ENCODE measurements around the gene MAN2A2. TPM values are rescaled to one million over a fixed set of nuclear protein-coding genes. Genes with fewer than 3 reads are reported as not detected.
"Not testable (repeated sequence)": the region's sequence is repeated elsewhere in the genome, so short reads cannot be mapped to it uniquely, and the experiment has no call there.

Gene MAN2A2
- total RNA-seq, 2 experiments from 2014 or later = 69.1 to 74.1 TPM

DNA sequence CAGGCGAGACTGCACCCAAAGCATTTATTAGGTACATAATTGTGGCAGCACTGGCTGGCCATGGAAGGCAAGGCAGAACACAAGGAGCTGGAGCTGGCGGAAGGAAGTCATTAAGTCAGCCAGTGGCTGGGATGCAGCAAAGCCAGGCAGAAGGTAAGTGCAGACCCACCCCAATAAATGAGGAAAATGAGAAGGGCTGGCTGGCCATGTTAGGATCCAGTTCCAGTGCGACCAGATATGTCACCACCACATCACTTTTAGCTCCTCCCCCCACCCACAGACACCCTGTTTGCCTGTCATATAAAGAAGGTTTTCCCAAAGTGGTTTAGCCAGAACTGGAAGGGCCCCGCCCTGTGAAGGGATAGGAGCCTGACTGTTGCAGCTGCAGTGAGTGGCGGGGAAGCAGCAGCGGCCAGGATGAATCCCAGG is 34.8 kb upstream of the MAN2A2 start, which contains the start of gene FURIN:
Gene FURIN, plus strand, starts transcription at position 328 of the 429 bp plus-strand sequence. CDS start 7,153 bp downstream, outside the sequence.
- H3K4me1 Mint-ChIP-seq = peaks cover 52% of the 10 kb centered on the region
- peak within 1 kb of the TSS; percentile 86 for H3K27ac Mint-ChIP-seq
- peak within 1 kb of the TSS; percentile 81 for H3K4me3 Mint-ChIP-seq
- no peak for DNase-seq
- peaks cover 8% of the 10 kb centered on the region for H3K36me3 Mint-ChIP-seq
- H3K9me3 Mint-ChIP-seq = no peaks in the 10 kb centered on the region
- H3K27me3 Mint-ChIP-seq = no peaks in the 10 kb centered on the region

DNA sequence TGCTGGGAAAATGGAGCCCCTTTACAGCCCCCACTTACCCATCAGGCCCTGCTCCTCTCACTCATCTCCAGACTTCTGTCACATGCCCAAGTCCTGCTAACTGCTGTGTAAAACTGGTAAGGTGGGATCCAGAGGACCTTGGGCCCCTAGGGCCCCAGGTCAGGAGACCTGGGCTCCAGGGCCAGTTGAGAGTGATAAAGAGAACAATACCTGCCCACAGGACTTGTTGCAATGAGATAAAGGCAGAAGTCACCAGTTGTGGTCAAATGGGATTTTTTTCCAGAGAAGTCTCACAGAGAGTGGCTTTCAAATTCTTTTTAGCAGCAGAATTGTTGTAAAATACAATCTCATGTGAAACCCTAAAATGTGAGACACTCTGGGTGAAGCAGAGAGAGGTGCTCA is 34.0 kb upstream of the MAN2A2 start:
- Mint-ChIP-seq H3K27me3 (no peaks in the 10 kb centered on the region), H3K27ac (peak overlapping the region; percentile 86), H3K4me1 (peaks cover 54% of the 10 kb centered on the region), H3K36me3 (peaks cover 9% of the 10 kb centered on the region), H3K9me3 (no peaks in the 10 kb centered on the region), H3K4me3 (peak overlapping the region; percentile 81)
- no peak for DNase-seq

DNA sequence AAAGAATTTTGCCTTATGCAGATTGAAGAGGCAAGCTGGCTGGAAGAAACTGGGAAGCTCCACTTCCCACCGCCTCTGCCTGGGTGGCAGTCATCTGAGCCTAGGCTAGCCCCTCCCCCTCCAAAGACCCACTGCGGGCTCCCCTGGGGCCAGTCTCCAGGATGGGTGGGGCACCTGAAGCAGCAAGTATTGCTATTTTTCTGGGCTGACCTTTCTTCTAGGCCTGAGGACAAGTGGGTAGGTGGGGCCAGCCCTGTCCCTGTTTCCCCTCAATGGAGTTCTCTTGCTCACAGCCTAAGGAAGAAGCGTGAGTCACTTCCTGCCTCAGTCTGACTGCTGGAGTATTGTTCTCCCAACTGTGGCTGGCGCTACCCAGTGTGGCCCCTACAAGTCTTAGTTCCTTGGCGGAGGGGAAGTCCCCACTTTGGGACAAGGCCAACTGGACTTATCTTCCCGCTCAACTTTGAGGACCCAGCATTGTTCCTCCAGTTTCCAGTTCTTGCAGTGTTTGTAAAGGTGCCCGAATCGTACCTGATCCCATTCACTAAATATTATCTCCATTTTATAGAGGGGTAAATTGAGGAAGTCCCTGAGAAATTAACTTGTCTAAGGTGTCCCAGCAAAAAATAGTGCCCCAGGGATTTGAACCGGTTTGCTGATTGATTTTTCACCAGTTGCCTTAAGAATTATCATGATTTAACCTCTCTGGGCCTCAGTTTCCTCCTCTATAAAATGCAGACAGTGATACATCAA is 33.3 kb upstream of the MAN2A2 start:
- Mint-ChIP-seq H3K27ac (peak overlapping the region; percentile 86), H3K9me3 (no peaks in the 10 kb centered on the region), H3K27me3 (no peaks in the 10 kb centered on the region), H3K36me3 (peaks cover 9% of the 10 kb centered on the region), H3K4me3 (peak overlapping the region; percentile 81), H3K4me1 (peaks cover 56% of the 10 kb centered on the region)
- DNase-seq = peak; percentile 56

DNA sequence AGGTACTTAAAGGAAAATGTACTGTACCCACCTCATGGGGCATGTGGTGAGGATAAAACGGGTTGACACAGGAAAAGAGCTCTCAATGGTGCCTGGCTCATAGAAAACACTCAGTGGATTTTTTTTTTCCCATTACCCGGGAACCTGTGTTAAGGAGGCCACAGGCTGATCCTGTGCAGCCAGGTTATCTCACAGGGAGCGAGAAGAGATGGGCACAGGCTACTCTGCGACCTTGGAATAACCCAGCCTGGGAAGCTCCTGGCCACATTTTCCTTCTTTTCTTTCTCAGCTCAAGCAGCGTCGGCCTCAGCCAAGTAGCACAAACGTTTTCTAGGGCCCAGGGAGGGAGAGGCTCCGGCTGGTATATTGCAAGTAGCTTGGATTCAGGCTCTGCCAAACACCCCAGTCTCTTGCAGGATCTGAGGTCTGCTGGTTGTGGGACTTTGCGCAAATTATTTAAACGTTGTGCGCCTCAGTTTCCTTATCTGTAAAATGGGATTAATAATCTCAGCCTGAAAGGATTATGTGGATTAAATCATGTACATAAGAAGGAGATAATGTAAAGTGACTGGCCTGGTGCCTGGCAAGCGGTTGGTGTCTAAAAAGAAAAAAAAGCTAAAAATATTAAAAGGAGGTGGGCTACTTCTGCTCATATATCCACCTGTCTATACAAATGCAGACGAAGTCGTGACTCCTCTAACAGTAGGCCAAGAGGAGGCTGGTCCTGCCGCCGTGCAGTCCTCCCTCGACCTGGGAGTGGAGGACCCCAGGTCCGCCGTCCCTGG is 32.6 kb upstream of the MAN2A2 start:
- Mint-ChIP-seq H3K9me3 (no peaks in the 10 kb centered on the region), H3K27ac (peak overlapping the region; percentile 86), H3K4me1 (peaks cover 56% of the 10 kb centered on the region), H3K27me3 (no peaks in the 10 kb centered on the region), H3K36me3 (peaks cover 9% of the 10 kb centered on the region), H3K4me3 (peak overlapping the region; percentile 81)
- DNase-seq = no peak

DNA sequence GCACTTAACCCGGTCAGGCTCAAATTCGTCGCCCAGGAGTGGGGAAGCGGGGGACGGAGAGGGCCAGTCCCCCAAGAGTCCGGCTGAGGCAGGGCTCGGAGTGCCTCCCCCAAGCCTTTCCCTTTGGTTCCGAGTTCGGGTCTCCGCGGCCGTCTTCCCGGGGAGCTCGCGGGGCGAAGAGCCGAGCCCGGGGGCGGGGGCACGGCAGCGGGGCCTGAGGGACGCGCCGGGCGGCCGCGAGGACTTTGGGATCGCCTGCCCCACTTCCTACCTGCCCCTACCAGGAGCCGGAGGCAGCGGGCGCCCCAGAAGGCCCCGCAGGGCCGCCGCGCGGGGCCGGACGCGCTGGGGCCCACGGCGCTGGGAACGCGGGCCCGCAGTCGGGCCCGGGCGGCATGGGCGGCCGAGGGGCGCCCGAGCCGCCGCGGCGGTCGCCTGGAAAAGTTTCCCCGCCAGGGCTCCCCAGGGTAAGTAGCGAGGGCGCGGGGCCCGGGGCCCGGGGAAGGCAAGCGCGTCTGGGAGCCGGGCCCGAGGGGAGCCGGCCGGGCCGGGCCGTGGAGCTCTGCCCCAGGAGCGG is 31.9 kb upstream of the MAN2A2 start:
- peaks cover 9% of the 10 kb centered on the region for H3K36me3 Mint-ChIP-seq

DNA sequence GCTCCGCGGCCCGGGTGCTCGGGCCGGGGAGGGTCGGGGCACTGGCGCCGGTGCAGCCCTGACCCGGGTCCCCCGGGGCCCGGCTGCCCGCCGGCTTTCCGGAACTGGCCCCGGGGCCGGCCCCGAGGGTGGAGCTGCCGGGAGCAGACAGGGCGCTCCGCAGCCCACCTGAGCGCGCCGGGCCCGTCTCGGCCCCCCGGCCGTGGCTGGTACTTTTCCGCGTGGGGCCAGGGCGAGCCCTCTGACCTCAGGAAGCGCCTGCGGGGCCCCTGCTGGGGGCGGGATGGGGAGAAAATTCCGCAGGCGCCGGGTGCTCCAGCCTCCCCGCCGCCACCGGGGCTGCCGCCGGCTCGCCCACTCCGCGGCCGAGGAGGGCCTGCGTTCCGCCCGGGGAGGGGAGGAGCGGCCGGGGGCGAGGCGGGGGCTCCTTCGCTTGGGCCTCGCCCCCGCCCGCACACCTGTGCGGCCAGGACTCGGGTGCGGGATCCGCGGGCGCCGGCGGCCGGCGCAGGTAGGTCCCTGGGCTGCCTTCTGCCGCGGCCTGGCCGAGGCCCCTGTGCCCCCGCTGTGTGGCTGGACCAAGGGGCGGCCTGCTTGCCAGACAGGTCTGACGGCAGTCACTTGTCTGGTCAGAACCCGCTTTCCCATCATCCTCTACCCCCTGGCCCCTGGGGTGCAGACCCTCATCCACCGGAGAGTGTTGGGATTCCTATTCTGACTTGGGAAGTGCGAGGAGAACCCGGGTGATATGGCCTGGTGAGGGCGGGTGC is 31.2 kb upstream of the MAN2A2 start:
- H3K27ac Mint-ChIP-seq = peak overlapping the region; percentile 89
- peak; percentile 41 for DNase-seq
- H3K9me3 Mint-ChIP-seq = no peaks in the 10 kb centered on the region
- peak overlapping the region; percentile 87 for H3K4me3 Mint-ChIP-seq
- H3K36me3 Mint-ChIP-seq = peaks cover 16% of the 10 kb centered on the region
- H3K4me1 Mint-ChIP-seq = peaks cover 55% of the 10 kb centered on the region
- no peaks in the 10 kb centered on the region for H3K27me3 Mint-ChIP-seq

More for the DNA sequence above, 31.9 kb upstream of the MAN2A2 start:
- H3K9me3 Mint-ChIP-seq = no peaks in the 10 kb centered on the region
- H3K4me3 Mint-ChIP-seq = peak overlapping the region; percentile 81
- H3K27me3 Mint-ChIP-seq = no peaks in the 10 kb centered on the region
- DNase-seq = peak; percentile 47
- peaks cover 52% of the 10 kb centered on the region for H3K4me1 Mint-ChIP-seq
- H3K27ac Mint-ChIP-seq = peak overlapping the region; percentile 86

DNA sequence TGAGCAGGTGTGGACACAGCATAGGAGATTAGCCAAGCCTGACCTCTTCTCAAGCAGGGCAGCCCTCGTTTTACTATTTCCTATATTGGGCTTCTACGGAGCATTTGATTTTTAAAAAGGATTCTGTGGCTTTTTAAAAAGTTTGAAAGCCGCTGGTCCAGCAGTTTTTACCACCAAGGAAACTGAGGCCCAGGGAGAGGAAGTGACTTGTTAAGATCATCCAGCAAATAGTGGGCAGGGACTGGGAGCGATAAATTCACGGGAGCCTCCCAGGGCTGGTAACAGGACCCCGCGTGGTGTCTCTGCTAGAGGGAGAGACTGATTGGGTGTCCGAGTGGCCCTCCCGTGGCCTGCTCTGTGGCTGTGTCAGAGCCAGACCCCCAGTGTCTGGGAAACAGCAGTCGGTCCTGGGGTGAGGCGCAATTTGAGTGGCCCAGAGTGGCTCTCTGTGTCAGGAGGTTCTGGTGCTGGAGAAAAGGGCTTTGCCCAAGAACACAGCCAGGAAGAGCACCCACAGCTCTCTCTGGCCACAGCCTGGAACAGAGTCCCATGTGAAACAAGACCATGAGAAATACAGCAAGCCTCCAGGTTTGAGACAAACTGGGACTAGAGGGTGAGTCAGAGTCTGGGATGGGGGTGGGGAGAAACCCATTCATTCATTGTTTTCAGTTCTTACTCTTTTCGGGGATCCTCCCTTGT is 30.5 kb upstream of the MAN2A2 start:
- H3K9me3 Mint-ChIP-seq = no peaks in the 10 kb centered on the region
- peaks cover 53% of the 10 kb centered on the region for H3K4me1 Mint-ChIP-seq
- H3K27me3 Mint-ChIP-seq = no peaks in the 10 kb centered on the region
- peaks cover 18% of the 10 kb centered on the region for H3K36me3 Mint-ChIP-seq
- DNase-seq = peak; percentile 51
- peak overlapping the region; percentile 87 for H3K4me3 Mint-ChIP-seq
- peak overlapping the region; percentile 89 for H3K27ac Mint-ChIP-seq

DNA sequence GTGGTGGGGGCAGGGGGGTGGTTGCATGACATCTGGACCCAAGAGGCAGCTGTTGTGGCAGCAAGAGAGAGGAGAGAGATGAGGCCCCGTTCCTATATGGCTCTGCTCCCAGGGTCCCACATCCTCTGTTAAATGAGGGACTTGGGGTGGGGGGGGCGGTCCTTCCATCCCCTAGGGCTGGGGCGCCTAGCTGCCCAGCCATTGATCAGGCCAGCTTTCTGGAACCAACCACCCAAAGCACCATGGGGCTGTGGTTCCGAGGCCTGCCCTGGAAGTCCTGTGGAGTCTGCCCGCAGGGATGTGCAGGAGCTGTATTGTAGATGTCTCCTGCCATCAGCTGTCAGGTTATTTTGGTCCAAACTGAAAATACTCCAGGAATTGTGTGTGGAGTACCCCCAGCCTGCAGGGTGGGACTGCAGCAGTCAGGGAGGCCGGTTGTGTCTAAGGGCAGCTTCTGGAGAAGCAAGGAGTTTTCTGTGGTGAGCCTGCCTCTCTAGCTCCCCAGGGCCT is 29.6 kb upstream of the MAN2A2 start:
- Mint-ChIP-seq H3K36me3 (peaks cover 19% of the 10 kb centered on the region), H3K4me1 (peaks cover 45% of the 10 kb centered on the region), H3K27ac (peak overlapping the region; percentile 89), H3K9me3 (no peaks in the 10 kb centered on the region), H3K4me3 (peak overlapping the region; percentile 87), H3K27me3 (no peaks in the 10 kb centered on the region)
- no peak for DNase-seq

DNA sequence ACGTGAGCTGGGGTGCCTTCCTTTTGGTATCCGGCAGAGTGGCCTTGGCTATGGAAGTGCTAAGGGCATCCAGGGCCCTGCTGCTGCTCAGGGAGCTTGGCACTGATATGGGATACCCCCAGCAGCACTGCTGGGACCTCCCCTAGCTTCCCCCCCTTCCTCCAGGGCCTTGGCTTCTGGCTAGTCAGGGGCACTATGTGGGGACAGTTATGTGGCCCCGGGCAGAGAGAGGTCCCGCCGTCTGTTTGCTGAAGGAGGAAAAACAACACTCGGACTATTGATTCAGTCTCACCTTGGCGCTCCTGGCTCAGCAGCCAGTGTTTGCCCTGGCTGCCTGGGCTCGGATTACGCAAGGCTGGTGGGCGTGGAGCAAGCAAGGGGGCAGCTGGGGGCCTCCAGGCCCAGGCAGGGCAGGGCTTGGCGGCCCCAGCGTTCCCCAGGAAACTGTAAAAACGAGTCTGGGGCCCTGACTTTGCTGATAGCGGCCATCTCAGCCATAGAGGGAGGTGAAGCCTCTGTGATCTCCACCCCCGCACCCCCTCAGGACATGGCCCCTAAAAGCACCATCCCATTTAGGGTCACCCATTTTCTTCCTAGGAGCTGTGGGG is 29.0 kb upstream of the MAN2A2 start:
- Mint-ChIP-seq H3K4me1 (peaks cover 40% of the 10 kb centered on the region), H3K27me3 (no peaks in the 10 kb centered on the region), H3K9me3 (no peaks in the 10 kb centered on the region), H3K27ac (no peak overlapping the region), H3K36me3 (peaks cover 19% of the 10 kb centered on the region), H3K4me3 (peak overlapping the region; percentile 22)
- DNase-seq = no peak

DNA sequence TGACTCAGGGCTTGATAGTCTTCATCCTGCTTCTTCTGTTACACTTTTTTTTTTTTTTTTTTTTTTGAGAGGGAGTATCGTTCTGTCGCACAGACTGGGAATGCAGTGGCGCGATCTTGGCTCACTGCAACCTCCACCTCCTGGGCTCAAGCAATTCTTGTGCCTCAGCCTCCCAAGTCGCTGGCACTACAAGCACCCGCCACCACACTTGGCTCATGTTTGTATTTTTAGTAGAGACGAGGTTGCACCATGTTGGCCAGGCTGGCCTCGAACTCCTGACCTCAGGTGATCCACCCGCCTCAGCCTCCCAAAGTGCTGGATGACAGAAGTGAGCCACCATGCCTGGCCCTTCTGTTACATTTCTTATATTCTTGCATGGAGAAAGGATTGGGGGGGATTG is 28.1 kb upstream of the MAN2A2 start:
- peaks cover 24% of the 10 kb centered on the region for H3K36me3 Mint-ChIP-seq
- H3K4me3 Mint-ChIP-seq, H3K9me3 Mint-ChIP-seq, DNase-seq, H3K27ac Mint-ChIP-seq, H3K27me3 Mint-ChIP-seq: not testable (repeated sequence)
- H3K4me1 Mint-ChIP-seq = peaks cover 31% of the 10 kb centered on the region

DNA sequence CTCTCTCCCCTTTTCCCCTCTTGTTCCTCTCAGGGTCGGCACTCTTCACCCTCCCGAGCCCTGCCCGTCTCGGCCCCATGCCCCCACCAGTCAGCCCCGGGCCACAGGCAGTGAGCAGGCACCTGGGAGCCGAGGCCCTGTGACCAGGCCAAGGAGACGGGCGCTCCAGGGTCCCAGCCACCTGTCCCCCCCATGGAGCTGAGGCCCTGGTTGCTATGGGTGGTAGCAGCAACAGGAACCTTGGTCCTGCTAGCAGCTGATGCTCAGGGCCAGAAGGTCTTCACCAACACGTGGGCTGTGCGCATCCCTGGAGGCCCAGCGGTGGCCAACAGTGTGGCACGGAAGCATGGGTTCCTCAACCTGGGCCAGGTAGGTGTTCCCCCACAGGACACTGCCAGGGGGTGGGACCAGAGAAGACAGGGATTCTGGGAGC is 27.5 kb upstream of the MAN2A2 start:
- no peak overlapping the region for H3K4me3 Mint-ChIP-seq

DNA sequence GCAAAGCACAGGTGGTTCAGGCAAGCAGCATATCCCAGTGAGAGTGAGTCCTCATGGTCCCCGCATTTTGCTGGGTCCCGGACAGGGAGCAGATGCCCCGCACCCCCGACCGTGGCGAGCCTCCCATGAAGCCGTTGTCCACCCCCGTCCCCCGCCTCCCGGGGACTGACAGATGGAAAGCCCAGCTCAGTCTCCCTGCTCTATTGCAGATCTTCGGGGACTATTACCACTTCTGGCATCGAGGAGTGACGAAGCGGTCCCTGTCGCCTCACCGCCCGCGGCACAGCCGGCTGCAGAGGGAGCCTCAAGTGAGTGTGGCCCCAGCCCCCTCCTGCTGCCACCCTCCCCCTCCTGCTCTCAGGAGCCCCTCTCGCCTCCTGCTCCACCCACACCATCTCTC is 27.1 kb upstream of the MAN2A2 start:
- H3K4me3 Mint-ChIP-seq = no peak overlapping the region
- H3K27me3 Mint-ChIP-seq = no peaks in the 10 kb centered on the region
- H3K9me3 Mint-ChIP-seq = no peaks in the 10 kb centered on the region
- no peak for DNase-seq
- peaks cover 24% of the 10 kb centered on the region for H3K36me3 Mint-ChIP-seq
- H3K27ac Mint-ChIP-seq = no peak overlapping the region
- peaks cover 22% of the 10 kb centered on the region for H3K4me1 Mint-ChIP-seq

More for the DNA sequence above, 27.5 kb upstream of the MAN2A2 start:
- Mint-ChIP-seq H3K4me1 (peaks cover 25% of the 10 kb centered on the region), H3K36me3 (peaks cover 24% of the 10 kb centered on the region), H3K27me3 (no peaks in the 10 kb centered on the region), H3K27ac (no peak overlapping the region), H3K9me3 (no peaks in the 10 kb centered on the region)
- no peak for DNase-seq

DNA sequence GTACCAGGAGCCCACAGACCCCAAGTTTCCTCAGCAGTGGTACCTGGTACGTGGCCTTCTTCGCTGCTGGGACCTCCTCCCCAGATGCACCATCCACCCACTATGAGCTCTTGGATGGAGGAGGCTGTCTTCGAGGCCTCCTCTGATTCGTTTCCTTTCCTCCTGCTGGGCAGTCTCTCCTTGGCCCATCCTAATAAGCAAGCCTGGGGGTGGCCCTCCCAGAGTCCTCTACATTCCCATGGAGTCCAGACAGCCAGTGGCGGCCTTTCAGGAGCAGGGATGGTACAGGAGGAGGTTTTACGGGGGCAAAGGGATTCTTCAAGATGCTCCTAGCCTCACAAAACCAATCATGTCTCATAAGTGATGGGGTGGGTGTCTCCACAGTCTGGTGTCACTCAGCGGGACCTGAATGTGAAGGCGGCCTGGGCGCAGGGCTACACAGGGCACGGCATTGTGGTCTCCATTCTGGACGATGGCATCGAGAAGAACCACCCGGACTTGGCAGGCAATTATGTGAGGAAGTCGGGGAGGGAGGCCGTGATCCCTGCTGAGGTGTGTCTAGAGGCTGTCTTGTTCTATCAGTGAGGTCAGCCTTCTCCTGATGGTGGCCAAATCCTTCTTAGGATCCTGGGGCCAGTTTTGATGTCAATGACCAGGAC is 26.5 kb upstream of the MAN2A2 start:
- DNase-seq = no peak
- Mint-ChIP-seq H3K36me3 (peaks cover 24% of the 10 kb centered on the region), H3K9me3 (no peaks in the 10 kb centered on the region), H3K4me3 (no peak overlapping the region), H3K4me1 (peaks cover 22% of the 10 kb centered on the region), H3K27ac (no peak overlapping the region), H3K27me3 (no peaks in the 10 kb centered on the region)
